ENCODE data around the gene KRTAP10-5. TPM values are rescaled to one million over a fixed set of nuclear protein-coding genes. Genes with fewer than 3 reads are reported as not detected.

Gene KRTAP10-5
- total RNA-seq, 1 donor from 2014 or later, result not detected

DNA sequence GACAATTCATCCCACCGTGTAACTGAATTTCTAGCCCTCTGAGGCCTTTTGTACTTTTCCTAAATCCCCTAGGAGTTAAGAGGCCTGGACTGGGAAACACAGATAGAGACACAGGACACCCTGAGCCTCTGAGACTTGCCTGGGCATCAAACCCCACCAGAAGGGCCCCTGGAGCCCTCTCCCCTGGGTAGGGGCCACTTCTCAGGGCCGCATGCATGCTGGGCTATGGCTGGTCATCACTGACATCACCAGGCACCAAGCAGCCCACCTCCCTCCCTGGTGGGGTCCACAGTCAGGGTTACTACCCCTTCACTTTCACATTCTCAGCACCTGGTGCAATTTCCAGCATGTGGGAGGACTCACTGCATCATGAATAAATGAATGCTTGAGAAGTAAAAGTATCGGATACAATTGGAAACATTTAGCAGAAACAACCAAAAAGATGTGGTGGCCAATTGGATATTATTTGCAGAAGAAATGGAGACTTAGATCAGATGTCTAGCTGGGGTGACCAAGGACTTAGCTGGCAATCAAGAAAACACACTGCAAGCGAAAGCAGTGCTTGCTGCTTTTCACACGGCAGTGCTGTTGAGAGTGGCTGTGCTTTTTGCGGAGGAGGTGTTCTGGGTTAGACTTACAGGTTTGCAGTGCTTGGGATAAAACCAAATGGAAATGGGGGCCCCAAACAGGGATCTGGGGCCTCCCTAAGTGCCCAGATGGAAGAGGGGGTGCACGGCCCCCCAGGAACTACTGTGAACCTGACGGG is 19.0 kb upstream of the KRTAP10-5 start:
- H3K4me3 ChIP-seq (ENCODE audit: low read depth, low read length), result no peak overlapping the region
- no peak for DNase-seq (ENCODE audit: low read depth)
- TF ChIP-seq, protein P1, sequence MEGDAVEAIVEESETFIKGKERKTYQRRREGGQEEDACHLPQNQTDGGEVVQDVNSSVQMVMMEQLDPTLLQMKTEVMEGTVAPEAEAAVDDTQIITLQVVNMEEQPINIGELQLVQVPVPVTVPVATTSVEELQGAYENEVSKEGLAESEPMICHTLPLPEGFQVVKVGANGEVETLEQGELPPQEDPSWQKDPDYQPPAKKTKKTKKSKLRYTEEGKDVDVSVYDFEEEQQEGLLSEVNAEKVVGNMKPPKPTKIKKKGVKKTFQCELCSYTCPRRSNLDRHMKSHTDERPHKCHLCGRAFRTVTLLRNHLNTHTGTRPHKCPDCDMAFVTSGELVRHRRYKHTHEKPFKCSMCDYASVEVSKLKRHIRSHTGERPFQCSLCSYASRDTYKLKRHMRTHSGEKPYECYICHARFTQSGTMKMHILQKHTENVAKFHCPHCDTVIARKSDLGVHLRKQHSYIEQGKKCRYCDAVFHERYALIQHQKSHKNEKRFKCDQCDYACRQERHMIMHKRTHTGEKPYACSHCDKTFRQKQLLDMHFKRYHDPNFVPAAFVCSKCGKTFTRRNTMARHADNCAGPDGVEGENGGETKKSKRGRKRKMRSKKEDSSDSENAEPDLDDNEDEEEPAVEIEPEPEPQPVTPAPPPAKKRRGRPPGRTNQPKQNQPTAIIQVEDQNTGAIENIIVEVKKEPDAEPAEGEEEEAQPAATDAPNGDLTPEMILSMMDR (conservative IDR thresholded peaks at IDR 0.05; ENCODE audit: low read depth, low read length), result no peak

DNA sequence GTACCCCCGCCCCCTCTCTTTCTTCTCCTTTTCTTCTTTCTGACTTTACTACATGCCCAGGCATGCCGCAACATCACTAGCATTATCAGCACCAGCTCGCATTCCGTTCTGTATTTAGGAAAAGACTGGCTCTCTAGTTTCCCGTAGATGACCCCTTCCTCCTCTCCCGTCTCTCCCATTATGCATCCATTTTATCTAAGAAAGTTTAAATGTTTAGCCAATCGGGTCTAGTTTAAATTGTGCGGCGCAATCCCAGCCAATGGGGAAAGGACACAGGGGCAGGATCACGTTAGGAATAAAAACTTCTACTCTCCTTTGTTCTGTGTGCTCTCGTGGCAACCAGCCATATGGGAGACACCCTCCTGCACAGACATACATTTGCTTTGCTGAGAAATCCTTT is 17.7 kb upstream of the KRTAP10-5 start:
- TF ChIP-seq, protein P1 (conservative IDR thresholded peaks at IDR 0.05; ENCODE audit: low read depth, low read length), result no peak
- no peak overlapping the region for H3K4me3 ChIP-seq (ENCODE audit: low read depth, low read length)
- DNase-seq (ENCODE audit: low read depth), result no peak

DNA sequence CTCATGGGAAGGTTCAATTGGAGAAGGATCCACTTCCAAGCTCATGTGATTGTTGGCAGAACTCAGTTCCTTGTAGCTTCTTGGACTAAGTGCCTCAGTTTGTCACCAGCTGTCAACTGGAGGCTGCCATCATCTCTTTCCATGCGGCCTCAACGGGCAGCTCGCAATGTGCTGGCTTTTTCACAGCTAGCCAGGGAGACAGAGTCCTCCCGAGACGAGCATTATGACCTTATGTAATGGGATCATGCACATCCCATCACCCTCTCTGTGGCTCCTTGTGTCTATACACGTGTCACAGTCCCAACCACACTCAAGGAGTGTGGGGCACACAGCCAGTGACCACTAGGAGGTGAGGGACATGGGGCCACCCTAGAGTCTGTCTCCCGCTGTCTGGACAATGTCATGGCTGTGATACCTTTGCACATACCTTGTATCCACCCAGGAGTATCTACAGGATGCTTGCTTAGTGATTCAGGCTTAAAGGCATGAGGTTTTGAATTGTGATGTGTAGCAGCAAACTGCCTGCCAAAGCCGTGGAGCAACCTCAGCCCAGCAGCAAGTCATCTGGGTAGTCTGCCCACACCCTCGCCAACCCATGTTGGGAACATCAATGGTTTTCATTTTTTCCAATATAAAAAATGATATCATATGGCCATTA is 15.8 kb upstream of the KRTAP10-5 start:
- TF ChIP-seq, protein P1 (conservative IDR thresholded peaks at IDR 0.05; ENCODE audit: low read depth, low read length), result no peak
- no peak for DNase-seq (ENCODE audit: low read depth)
- no peak overlapping the region for H3K4me3 ChIP-seq (ENCODE audit: low read depth, low read length)

DNA sequence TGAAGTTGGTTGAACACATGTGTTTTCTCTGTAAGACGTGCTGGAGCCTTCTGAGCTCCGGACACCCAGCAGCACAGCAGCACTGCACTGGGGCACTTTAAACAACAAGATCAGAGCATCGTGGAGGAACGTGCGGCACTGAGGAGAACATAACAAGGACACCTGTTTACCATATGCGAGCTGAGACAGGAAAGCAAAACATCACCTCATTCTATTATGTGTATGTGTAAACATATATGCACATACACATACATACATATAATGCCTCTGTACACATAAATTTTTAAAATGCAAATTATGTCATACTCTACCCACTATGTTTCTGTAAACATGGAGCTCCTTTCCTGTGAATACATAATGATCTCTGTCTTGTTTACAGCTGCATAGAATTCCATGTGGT is 15.1 kb upstream of the KRTAP10-5 start:
- H3K4me3 ChIP-seq (ENCODE audit: low read depth, low read length), result no peak overlapping the region
- TF ChIP-seq, protein P1 (conservative IDR thresholded peaks at IDR 0.05; ENCODE audit: low read depth, low read length), result no peak
- DNase-seq (ENCODE audit: low read depth), result no peak

DNA sequence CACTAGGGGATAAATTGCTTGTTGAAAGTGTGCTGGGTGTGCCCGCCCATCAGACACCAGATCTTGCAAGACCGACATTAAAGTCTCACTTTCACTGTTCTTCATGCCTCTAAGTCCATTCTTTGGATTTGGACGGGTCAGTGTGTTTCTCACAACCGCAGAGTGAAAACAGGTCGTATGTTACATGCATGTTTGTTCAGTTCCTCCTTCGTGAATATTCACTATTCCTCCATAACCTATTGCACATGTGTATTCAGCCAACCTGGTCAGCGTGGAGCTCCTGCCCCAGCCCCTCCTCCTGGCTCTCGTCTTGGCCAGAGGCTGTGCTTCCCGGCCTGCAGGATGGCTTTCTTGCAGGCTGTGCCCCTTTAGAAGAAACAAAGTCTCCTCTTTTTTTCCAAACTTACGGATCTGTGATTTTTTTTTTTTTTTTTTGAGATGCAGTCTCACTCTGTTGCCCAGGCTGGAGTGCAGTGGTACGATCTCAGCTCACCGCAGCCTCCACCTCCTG is 14.1 kb upstream of the KRTAP10-5 start:
- TF ChIP-seq, protein P1 (conservative IDR thresholded peaks at IDR 0.05; ENCODE audit: low read depth, low read length), result no peak
- DNase-seq (ENCODE audit: low read depth), result no peak
- H3K4me3 ChIP-seq (ENCODE audit: low read depth, low read length), result no peak overlapping the region

DNA sequence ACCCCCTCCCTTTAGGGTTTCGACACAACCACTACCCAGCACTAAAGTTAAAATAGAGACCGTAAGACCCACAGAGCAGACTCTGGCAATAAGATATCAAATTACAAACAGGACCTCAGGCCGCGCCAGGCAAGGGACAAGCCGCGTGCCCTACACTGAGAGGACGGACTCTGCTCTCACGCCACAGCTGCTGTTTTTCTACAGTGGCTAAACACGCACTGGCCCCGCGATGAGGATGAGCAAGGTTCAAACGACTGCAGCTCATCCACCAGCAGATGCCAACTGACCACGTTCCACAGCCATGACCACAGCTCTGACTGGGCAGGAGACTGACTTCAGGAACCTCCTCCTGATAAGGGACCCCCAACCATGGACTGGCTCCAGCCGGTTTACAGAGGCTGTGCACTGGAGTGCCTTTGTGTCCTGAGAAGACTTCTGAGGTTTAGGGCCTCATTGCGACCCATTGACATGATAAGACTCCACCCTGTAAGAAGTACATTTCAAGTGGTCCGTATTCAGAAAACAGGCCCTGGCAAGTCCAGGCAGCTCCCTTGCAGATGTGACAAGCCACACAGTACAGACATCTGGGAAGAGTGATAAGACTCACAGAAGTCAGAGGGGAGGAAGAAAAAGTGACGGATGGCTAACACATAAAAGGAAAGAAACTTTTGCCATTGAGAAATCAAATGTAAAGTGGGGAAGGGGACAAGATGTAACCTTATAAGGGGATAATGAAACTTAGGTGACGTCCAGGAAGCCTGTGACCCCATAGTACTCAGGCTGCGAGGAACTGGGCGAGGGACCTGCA is 13.4 kb upstream of the KRTAP10-5 start:
- no peak for DNase-seq (ENCODE audit: low read depth)
- H3K4me3 ChIP-seq (ENCODE audit: low read depth, low read length), result no peak overlapping the region
- TF ChIP-seq, protein P1 (conservative IDR thresholded peaks at IDR 0.05; ENCODE audit: low read depth, low read length), result no peak
